ENCODE data around the gene TMEM242. TPM values are rescaled to one million over a fixed set of nuclear protein-coding genes. Genes with fewer than 3 reads are reported as not detected.

The TMEM242 gene
- total and polyA plus RNA-seq, 2 donors (not counting 1 experiment from before 2014, with no cell fraction given), result 6.3 to 24.1 TPM

GRCh38 chr6:157304899-157305663, 18.2 kb downstream of the TMEM242 start:
- DNase-seq (no peak), ATAC-seq (ENCODE audit: low read depth) (peak; percentile 24)
- Histone ChIP-seq H3K4me2 (replicated peaks; ENCODE audit: low read depth, low read length, poor library complexity, severe bottlenecking) (peak overlapping the region; percentile 39), H3K4me3 (ENCODE audit: control extremely low read depth in 1 of 5, extremely low read depth in 1 of 5, insufficient read depth in 1 of 5, low read depth in 2 of 5, low read length in 4 of 5) (no peak overlapping the region), H2AFZ (ENCODE audit: insufficient read depth, low read depth, low read length, poor library complexity, severe bottlenecking) (peak overlapping the region; percentile 29), H3K9ac (ENCODE audit: low read length) (no peak overlapping the region), H3K79me2 (ENCODE audit: control insufficient read depth, insufficient read depth, low read length) (peaks cover 9% of the 10 kb centered on the region), H3K27me3 (replicated peaks in 1 of 4; ENCODE audit: control extremely low read depth in 1 of 4, control insufficient read depth in 3 of 4, insufficient read depth in 4 of 4, low read length in 3 of 4) (no peaks in the 10 kb centered on the region), H3K27ac (ENCODE audit: low read length in 2 of 2) (peak overlapping the region in 1 of 2 donors; percentile 25), H4K20me1 (ENCODE audit: control insufficient read depth, insufficient read depth, low read length, poor library complexity, severe bottlenecking) (no peaks in the 10 kb centered on the region), H3K4me1 (ENCODE audit: control insufficient read depth in 2 of 2, insufficient read depth in 2 of 2, low read length in 2 of 2) (peaks cover 15 to 18% of the 10 kb centered on the region in 2 donors), H3K9me3 (ENCODE audit: control extremely low read depth in 1 of 3, control insufficient read depth in 2 of 3, insufficient read depth in 1 of 3, low read length in 2 of 3) (peaks cover 0 to 4% (median 0%) of the 10 kb centered on the region in 3 donors), H3K36me3 (replicated peaks in 1 of 2; ENCODE audit: control extremely low read depth in 1 of 2, control insufficient read depth in 1 of 2, extremely low read depth in 1 of 2, insufficient read depth in 2 of 2, low read length in 1 of 2) (peaks cover 0 to 4% of the 10 kb centered on the region in 2 experiments)
- Mint-ChIP-seq H3K27ac (no peak overlapping the region), H3K9me3 (ENCODE audit: insufficient read depth) (no peaks in the 10 kb centered on the region), H3K4me3 (no peak overlapping the region), H3K27me3 (no peaks in the 10 kb centered on the region), H3K4me1 (peaks cover 4% of the 10 kb centered on the region)
- 54% methylated on average over 12 of the region's 12 CpGs for WGBS (ENCODE audit: insufficient coverage)
- POLR2A ChIA-PET, result interaction anchor here (0.7 kb wide), 1 partner anchor 1471 kb away, joined by 3 read pairs; no protein-coding TSS in a partner anchor
- no peak for TF ChIP-seq EZH2 (IDR thresholded peaks at IDR 0.05; ENCODE audit: borderline replicate concordance, insufficient read depth, low read depth, low read length, poor library complexity, severe bottlenecking)
- TF ChIP-seq CTCF (IDR thresholded peaks at IDR 0.05), result no peak
- CTCF ChIA-PET, result interaction anchor here (1.6 kb wide), 1 partner anchor 28 kb away, joined by 4 read pairs; no protein-coding TSS in a partner anchor
- intact Hi-C loops (cut with micrococcal nuclease), result no loop called here

GRCh38 chr6:157302736-157303135, 20.6 kb downstream of the TMEM242 start:
- no peak for DNase-seq
- no peak for TF ChIP-seq EZH2 (IDR thresholded peaks at IDR 0.05; ENCODE audit: borderline replicate concordance, insufficient read depth, low read depth, low read length, poor library complexity, severe bottlenecking)
- TF ChIP-seq CTCF (IDR thresholded peaks at IDR 0.05), result no peak
- Histone ChIP-seq H3K27me3 (replicated peaks in 1 of 4; ENCODE audit: control extremely low read depth in 1 of 4, control insufficient read depth in 3 of 4, insufficient read depth in 4 of 4, low read length in 3 of 4) (no peaks in the 10 kb centered on the region), H3K9ac (ENCODE audit: low read length) (no peak overlapping the region), H3K4me3 (ENCODE audit: control extremely low read depth in 1 of 5, extremely low read depth in 1 of 5, insufficient read depth in 1 of 5, low read depth in 2 of 5, low read length in 4 of 5) (no peak overlapping the region), H4K20me1 (ENCODE audit: control insufficient read depth, insufficient read depth, low read length, poor library complexity, severe bottlenecking) (peaks cover 6% of the 10 kb centered on the region), H3K79me2 (ENCODE audit: control insufficient read depth, insufficient read depth, low read length) (peaks cover 9% of the 10 kb centered on the region), H3K4me1 (ENCODE audit: control insufficient read depth in 2 of 2, insufficient read depth in 2 of 2, low read length in 2 of 2) (peaks cover 19 to 27% of the 10 kb centered on the region in 2 donors), H3K36me3 (replicated peaks in 1 of 2; ENCODE audit: control extremely low read depth in 1 of 2, control insufficient read depth in 1 of 2, extremely low read depth in 1 of 2, insufficient read depth in 2 of 2, low read length in 1 of 2) (peaks cover 0 to 11% of the 10 kb centered on the region in 2 experiments), H3K9me3 (ENCODE audit: control extremely low read depth in 1 of 3, control insufficient read depth in 2 of 3, insufficient read depth in 1 of 3, low read length in 2 of 3) (peaks cover 0 to 8% (median 0%) of the 10 kb centered on the region in 3 donors), H2AFZ (ENCODE audit: insufficient read depth, low read depth, low read length, poor library complexity, severe bottlenecking) (no peak overlapping the region), H3K27ac (ENCODE audit: low read length in 2 of 2) (no peak overlapping the region), H3K4me2 (replicated peaks; ENCODE audit: low read depth, low read length, poor library complexity, severe bottlenecking) (no peak overlapping the region)
- POLR2A ChIA-PET, result interaction anchor here (0.5 kb wide), 1 partner anchor 27 kb away, joined by 7 read pairs; no protein-coding TSS in a partner anchor
- 51% methylated on average over 3 of the region's 4 CpGs for WGBS (ENCODE audit: insufficient coverage)
- no peak for ATAC-seq (ENCODE audit: low read depth)
- peaks cover 18% of the 10 kb centered on the region for H3K4me1 Mint-ChIP-seq
- CTCF ChIA-PET, result interaction anchor here (1.9 kb wide), 1 partner anchor 12 kb away, joined by 5 read pairs; no protein-coding TSS in a partner anchor
- H3K4me3 Mint-ChIP-seq, result no peak overlapping the region
- no peaks in the 10 kb centered on the region for H3K27me3 Mint-ChIP-seq
- no peaks in the 10 kb centered on the region for H3K9me3 Mint-ChIP-seq (ENCODE audit: insufficient read depth)
- H3K27ac Mint-ChIP-seq, result no peak overlapping the region
- intact Hi-C loops (cut with micrococcal nuclease), result no loop called here
